HG03108 (cell line): ENCODE results near the gene ALPP.

Experiments
- ATAC-seq: cut with Tn5 transposase; IDR thresholded peaks from one replicate; pipeline ENCODE4 v1.9.1; 2021; ENCODE audit warnings: moderate library complexity; ENCODE audit not compliant: unreplicated experiment

The ALPP gene

DNA sequence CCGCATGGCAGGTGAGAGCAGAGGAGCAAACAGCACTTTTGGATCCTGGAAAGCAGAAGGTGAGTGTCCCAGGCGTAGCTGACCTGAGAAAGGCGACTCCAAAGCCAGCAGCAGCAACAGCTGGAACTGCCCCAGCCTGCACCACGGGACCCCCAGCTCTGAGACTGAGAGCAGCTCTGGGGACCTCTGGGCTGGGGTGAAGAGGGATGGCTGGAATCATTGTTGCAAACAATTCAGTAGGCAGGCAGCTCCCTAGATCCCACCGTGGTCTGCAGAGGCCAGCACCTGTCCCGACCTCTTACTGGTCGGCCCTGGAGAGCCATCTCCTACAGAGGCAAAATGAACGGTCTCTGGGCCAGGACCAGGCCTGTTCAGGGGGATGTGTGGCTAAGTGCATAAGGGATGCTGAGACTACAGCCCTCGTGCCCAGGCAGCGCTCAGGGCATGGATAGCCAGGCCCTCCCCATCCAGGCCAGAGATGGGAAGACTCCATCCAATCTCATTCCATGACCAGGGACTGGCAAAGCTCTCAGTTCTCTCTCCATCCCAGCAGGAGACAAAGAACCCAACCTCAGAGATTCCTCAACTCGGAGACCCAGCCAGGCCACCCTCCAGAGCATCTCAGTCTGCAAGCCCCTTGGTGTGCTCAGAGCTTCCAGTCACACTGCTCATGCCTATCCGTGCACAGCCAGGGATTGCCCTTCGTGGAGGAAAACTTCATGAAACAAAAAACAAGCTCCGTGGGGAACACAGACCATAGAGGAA is 38.2 kb upstream of the ALPP start:
- no peak for ATAC-seq

DNA sequence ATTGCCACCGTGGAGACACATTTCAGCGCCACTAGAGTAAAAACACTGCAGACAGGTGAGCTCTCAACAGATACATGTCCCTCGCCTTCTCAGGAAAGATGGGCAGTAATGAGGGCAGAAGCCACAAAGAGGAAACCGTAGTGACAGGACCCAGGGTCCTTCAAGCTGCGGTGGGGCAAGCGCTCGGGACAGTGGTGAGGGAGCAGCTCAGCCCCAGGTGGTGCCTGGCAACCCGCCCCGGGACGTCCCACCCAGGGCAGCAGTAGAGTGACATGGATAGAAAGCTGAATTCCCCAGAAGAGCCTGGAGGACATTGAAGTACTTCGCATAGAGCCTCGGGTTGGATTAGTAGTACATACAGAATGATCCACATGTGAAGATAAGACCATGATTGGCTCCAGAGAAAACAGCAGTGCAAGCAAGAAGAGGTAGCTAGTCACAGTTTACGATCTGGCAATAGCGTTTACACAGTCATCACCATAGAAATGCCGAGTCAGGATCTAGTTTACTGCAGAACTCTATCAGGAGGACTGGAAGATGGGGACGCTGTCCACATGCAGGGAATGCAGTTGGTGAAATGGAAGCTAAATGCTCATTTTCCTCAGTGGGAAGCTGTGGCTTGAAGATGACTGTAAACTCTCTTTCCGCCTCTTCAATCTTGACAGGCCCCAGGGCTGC is 37.4 kb upstream of the ALPP start:
- ATAC-seq = no peak

DNA sequence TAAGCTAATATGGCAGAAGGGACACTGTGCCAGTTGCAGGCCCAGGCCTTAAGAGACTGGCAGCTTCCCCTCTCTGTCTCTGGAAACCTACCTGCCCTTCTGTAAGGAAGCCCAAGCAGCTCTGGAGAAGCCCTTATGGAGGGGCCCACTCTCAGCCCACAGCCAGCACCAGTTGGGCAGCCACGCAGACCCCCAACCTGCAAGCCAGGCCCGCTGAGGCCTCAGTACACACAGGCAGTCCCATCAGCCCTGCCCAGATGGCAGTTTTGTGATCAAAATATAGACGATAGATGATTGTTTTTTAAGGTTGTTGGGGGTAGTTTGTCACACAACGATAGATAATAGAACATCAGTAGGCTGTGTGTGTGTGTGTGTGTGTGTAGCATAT is 36.8 kb upstream of the ALPP start:
- no peak for ATAC-seq

DNA sequence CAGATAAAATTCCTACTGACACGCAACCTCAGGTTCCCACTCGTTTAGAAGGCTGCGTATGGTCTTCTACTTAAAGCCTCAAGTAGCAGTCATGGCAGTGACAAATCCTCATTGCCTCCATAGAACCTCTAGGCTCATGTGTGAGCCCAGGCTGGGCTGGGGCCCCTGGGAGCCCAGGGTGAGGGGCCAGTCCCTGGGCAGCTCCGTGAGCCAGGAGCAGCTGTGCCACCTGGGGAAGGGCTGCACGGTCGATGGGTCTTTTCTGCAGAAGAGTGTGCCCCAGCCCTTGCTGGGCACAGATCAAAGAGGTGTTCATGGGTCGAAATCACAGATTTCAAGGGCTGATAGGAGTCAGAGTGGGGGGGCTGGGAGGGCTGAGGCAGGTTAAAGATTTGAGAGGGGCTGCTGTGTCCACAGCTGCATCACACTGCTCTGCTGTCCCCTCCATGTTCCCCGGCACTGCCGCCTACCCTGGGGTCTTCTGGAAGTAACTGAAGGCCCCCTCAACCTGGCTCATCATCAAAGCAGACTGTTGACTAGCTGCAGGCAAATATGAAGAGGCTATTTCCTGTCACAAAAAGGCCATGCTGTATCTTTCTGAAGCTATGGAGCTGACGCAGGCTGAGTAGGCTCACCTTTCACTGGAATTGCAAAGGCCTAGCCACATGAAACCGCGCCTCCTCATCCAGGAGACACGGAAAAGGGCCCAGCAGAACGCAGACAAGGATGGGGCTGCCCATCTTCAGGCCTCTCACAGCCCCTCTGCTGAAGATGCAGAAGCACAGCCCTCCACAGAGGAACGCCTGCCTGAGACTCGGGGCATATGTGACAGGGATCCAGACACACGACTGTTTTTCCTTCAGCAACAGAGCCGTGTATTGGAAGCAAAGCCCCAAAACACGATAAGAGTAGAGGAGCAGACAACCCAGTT is 35.7 kb upstream of the ALPP start:
- ATAC-seq = no peak

DNA sequence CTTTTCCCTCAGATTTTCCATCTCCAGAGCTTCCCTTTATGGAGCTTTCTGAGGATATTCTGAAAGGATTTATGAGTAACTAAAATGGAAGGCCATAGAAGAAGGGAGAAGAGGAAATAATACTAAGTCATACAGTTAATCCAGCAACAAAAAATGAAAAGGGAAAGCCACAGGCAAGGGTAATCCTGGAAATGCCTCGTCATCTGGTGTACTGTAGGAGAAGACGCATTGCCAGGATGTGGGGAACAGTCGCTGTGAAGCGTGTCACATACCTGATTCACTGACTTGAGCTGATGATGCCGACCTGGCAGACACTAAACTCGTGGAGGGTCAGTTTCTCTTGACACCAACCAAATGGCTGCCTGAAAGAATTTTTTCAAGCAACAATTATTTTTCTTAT is 34.7 kb upstream of the ALPP start:
- ATAC-seq = no peak

DNA sequence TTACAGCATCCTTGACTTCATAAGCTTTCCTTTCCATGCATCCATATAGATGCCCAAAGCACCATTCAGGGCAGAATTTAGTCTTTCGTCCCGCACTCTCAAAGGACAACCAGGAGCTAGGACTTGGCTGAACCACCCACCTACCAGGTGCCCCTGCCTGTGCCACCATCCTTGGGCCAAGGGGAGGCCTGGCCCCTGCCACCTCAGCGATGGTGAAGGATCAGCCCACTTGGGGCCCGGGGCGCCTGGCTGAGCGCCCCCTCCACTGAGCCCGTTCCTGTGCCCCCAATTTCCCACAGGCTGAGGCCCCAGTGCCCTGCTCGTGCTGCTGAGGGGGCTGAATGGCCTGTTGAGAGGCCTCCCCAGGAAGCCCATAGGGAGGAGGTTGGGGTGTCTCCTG is 33.3 kb upstream of the ALPP start:
- no peak for ATAC-seq

DNA sequence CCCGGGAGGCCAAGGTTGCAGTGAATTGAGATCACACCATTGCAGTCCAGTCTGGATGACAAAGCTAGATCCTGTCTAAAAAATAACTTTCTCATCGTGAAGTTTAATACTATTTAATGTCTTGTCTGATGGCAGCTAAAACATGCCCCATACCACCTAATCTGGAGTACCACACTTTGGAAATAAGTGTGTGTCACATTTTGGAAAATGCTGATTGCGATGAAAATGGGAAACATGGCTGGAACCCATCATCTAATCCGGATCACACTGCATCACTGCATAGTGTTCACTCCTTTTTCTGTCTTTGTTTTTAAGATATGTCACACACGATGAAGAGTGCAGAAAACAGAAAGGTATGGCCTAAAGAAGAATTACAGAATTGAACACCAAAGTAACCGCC is 31.2 kb upstream of the ALPP start:
- no peak for ATAC-seq

DNA sequence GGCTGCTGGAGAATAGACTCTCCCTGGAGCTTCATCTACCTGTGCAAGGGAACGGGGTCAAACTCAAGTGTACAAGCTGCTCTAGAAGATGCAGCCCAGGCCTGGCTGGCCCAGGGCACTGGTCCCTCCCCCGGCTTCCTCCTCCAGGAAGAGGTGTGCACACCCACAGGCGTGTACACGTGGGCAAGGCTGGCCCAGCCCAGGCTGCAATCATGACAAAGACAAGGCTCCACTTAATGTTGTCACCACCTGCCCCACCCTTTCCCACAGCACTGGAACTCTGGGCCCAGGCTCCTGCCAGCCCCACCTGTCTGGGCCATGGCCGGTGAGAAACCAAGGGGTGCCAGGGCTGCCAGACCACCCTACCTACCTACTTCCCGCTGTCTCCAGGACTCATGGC is 29.6 kb upstream of the ALPP start:
- ATAC-seq = no peak

DNA sequence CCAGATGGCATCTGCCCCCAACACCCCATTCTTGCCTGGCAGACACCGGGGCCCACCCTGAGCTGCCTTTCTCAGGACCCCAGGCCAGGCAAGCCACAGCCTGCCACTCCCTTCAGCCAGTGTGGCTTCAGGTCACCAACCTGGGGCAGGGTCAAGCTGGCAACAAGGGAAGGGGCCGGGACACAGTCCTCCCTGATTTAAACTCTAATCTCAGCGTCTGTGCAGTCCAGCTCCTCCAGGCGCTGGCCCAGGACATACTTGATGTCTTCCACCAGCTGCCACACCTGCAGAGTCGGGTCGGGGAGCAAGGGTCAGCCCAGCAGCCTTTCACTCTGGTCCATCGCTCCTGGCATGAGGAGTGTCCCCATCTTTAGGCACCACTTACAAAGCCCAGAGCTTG is 29.0 kb upstream of the ALPP start:
- no peak for ATAC-seq

DNA sequence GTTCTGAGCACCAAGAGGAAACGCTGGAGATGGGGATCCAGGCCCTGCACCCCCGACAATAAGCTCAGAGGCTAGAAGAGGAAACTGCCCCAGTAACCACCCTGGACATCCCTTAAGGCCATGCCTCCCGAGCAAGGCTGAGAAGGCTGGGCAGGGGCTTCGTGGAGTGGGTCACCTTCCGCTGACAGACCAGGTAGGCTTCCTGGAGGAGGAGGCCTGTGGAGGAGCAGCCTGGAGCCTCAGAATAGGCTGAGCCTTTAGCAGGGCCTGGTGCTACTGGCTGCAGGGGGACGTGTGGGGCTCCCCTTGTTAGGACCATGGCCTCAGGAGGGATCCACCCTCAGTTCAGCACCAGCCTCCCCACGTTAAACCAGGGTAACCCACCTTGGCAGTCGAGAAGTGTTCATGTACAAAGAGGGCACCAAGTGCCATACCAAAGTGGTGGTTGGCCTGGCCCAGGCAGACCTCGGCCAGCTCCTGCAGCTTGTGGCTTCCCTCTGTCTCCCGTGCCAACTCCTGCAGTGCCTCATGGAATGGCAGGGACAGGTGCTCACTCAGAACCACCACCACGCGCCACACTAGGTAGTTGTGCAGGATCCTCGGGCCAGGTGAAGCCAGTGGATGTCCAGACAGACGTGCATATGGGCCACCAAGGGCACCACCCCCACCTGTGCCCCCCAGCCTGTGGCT is 28.5 kb upstream of the ALPP start:
- no peak for ATAC-seq

DNA sequence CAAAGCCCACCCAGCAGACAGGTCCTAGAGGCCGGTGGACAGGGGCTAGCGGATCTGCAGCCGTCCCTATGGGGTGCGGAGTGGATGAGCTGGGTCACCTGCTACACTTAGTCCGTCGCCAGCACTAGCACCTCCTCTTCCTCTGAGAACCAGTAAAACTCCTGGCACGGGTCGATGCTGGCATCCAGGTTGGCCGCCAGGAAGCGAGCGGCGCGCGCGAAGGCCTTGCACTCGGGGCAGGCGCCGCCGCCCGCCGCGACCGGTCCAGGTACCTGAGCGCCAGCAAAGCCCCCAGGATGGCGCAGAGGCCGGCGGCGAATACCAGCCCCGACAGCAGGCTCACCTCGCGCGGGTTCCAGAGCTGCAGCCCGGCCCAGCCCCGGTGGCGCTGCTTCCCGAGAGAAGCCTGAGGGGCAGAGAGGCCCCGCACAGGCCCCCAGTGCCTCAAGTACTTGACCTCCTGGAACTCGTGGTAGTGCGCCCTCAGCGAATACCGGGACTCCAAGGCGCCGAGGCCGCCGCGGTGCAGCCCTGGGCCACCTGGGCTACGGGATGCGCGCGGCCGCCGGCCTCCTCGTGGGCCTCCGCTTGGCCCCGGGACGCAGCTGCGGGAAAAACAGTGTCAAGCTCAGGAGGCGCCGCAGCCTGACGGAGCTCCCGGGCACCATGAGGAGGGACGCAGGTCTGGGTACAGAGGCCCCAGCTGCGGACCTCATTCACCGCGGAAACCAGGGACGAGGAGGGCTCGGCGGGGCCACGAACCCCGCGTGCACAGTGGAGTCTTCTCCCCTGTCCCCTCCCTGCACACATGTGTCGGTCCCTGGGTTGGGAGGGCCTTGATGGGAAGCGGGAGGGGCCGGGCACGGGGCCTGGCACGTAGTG is 27.5 kb upstream of the ALPP start:
- no peak for ATAC-seq

DNA sequence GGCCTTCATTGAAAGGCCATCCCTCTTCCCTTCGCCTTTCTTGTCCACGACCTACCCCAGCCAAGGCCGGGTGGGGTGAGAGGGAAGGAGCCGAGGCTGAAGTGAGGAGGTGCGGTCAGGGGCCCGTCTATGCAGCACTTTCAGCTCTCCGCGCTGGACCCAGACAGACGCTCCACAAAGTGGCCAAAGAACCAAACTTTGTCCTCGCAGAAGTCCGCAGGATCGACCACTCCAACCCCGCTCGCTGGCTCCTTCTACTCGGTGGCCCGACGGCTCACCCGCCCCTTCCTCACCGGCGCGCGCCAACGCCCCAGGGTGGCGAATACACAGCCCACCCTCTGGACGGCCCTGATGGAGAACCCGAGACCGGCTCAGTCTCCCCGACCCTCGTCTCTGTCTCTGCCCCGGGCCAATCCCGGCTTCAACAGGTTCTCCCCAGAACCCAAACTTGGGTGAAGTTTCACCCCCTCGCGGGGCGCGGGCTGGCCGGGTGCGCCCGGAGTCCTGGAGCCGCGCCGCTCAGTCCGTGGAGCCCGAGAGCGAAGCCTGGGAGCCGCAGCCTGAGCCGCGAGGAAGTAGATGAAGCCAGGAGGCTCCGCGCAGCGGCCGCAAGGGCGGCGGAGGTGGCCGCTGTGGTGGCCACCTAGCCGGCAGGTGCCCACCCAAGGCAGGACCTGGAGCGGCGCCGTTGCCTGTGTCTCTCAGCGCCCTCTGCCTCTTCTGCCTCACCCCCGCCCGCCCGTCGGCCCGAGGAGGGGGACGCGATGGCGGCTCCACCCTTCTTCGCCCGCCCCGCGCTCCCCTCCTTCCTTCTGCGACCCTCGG is 26.7 kb upstream of the ALPP start:
- no peak for ATAC-seq

DNA sequence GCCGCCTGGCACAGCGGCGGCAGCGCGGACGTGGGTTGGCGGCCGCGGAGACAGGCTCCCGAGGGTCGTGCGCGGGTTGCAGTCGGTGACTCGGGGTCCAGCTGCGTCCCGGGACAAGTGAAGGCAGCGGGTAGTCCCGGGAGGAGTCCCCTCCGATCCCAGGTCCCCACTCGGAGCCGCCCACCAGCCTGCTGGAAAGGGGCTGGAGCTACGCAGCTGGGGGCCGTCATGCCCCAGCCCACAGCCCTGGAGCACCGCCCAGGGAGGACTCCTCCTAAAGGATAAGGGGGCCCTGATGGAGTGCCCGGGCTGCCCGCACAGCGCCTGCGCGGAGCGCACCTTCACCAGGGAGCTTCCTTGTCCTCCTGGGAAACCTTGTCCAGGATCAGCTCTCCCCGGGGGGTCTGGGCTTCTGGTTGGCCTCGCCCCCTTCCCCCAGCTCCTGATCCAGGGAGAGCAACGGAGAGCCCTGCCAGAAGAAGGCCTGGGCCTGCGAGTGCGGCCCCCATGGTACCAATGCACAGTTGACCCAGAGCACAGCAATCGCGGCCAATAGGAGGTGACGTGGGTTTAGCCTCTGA is 25.9 kb upstream of the ALPP start:
- ATAC-seq = no peak

DNA sequence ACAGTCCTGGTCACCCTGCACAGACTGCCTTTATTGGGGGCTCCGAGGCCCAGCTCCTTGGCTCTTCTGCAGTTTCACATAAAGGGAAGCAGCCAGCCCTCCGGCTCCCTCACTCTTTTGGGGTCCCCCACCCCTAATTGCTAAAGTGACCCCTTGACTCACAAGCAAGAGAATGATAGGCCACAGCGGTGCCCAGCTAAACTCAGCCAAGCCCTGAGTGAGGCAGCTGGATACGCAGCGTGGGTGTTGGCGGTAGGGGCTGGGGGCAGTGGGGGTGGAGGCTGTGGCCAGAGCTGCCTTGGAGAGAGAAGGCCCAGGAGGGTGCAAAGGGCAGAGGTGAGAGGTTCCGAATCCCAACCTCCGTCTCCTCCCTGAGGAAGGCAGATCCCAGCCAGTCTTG is 25.5 kb upstream of the ALPP start:
- no peak for ATAC-seq

DNA sequence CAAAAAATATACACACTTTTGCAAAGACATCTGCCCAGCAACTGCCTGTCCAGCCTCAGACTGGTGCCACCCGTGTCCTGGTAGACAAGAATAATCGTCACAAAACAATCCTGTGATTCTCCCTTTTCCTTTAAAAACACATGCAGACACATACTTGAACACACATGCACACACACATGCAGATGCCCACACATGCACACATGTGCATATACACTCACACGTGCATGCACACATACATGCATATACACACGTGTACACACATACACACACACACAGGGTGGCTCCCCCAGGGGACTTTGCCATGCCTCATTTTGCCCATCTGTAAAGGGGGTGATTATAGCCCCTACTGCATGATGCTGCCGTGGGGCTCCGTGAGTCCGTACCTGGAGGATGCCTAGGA is 24.9 kb upstream of the ALPP start:
- ATAC-seq = no peak

DNA sequence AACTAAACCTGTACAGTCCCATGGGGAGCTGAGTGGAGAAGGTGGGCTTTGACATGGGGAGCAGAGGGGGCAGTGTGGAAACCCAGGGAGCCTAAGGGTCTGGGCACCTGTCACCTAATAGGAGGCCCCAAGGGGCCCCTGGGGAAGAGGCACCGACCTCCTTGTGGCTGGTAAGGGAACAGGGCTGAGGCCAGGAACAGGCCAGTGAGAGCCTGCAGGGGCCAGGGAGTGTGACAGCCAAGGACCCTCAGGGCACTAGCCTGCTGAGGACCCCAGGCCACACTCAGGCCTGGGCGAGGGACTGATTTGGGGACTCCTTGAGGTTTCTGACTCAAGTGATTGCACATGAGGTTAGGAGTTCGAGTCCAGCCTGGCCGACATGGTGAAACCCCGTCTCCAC is 24.5 kb upstream of the ALPP start:
- ATAC-seq = no peak

DNA sequence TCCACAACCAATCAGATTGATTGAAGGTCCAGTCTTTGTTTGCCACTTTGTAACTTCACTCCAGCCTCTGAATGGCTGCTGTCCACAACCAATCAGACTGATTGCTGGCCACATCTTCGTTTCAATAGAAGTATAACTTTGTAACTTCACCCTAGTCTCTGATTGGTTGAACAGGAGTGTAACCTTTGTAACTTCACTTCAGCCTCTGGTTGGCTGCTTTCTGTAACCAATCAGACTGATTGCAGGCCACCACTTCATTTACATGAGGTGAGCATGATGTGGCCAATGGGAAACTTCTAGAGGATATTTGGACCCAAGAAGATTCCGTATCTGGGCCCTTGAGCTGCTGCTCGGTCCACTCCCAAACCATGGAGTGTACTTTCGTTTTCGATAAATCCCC is 16.9 kb upstream of the ALPP start:
- no peak for ATAC-seq

DNA sequence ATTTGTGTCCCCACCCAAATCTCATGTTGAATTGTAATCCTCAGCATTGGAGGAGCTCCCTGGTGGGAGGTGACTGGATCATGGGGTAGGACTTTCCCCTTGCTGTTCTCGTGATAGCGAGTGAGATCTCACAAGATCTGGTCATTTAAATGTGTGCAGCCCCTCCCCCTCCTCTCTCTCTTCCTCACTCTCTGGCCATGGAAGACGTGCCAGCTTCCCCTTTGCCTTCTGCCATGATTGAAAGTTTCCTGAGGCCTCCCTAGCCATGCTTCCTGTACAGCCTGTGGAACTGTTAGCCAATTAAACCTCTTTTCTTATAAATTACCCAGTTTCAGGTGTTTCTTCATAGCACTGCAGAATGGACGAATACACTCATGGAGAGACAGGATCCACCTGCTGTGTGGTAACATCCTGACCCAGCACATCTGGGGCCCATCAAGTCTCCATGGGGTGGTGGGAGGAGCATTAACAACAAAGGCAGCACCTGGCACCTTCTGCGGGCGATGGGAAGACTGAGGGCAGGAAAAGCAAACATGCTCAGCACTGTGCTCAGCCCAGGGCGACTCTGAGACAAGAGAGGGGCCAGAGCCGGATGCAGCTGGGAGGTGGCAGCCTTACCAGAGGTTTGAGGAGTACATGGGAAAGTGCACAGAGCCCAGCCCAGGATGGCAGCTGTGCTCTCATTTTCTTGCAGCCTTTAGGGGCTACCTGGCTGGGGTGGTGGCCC is 16.2 kb upstream of the ALPP start:
- ATAC-seq = no peak
